ENCODE measurements around the gene ADAM15.

DNA sequence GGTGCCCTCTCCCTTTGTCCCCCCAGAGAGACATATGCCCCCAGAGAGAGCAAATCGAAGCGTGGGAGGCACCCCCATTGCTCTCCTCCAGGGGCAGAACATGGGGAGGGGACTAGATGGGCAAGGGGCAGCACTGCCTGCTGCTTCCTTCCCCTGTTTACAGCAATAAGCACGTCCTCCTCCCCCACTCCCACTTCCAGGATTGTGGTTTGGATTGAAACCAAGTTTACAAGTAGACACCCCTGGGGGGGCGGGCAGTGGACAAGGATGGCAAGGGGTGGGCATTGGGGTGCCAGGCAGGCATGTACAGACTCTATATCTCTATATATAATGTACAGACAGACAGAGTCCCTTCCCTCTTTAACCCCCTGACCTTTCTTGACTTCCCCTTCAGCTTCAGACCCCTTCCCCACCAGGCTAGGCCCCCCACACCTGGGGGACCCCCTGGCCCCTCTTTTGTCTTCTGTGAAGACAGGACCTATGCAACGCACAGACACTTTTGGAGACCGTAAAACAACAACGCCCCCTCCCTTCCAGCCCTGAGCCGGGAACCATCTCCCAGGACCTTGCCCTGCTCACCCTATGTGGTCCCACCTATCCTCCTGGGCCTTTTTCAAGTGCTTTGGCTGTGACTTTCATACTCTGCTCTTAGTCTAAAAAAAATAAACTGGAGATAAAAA, 35.9 kb downstream of the ADAM15 start:
- TF ChIP-seq CTCF (IDR thresholded peaks at IDR 0.05) (no peak), POLR2A (IDR thresholded peaks at IDR 0.05) (no peak), POLR2AphosphoS5 (IDR thresholded peaks at IDR 0.05) (no peak), EP300 (IDR thresholded peaks at IDR 0.05) (no peak)
